Activated naive CD8-positive, alpha-beta T cell treated with anti-CD3 and anti-CD28 coated beads, Interleukin-2, amount 10 ng/mL, durations not matched to agents 7 days and 5 days (primary cell): ENCODE results near the gene STAP1. TPM values are rescaled to one million over a fixed set of nuclear protein-coding genes. Genes with fewer than 3 reads are reported as not detected.
A peak's percentile ranks its signal among the peaks of the same experiment; 100 is the strongest.

Experiments
- ATAC-seq: fragments of 150-1000 bp; cut with Tn5 transposase; one replicate; pipeline ENCODE4 v1.10.0; 2021; ENCODE audit warnings: low read depth, moderate library complexity
- POLR2A ChIA-PET: fragments of 350-600 bp; sonication (Branson Sonifier 250); formaldehyde crosslinking; loops from one replicate; lab custom pipeline; 2021; ENCODE audit warnings: antibody characterized with exemption; lab: Charles Lee
- DNase-seq: peaks from one replicate; pipeline ENCODE4 v3.0.0; 2021
- H3K27ac Mint-ChIP-seq: one replicate; pipeline ENCODE4 v1.8.0; 2022; ENCODE audit warnings: mild to moderate bottlenecking, mixed read lengths
- H3K27me3 Mint-ChIP-seq: one replicate; pipeline ENCODE4 v1.8.0; 2022; ENCODE audit warnings: mild to moderate bottlenecking, moderate library complexity, mixed read lengths
- H3K36me3 Mint-ChIP-seq: one replicate; pipeline ENCODE4 v1.8.0; 2021; ENCODE audit warnings: mild to moderate bottlenecking, mixed read lengths
- H3K4me1 Mint-ChIP-seq: one replicate; pipeline ENCODE4 v1.8.0; 2021; ENCODE audit warnings: mixed read lengths
- H3K4me3 Mint-ChIP-seq: one replicate; pipeline ENCODE4 v1.8.0; 2022; ENCODE audit warnings: mild to moderate bottlenecking, moderate library complexity, mixed read lengths
- H3K9me3 Mint-ChIP-seq: one replicate; pipeline ENCODE4 v1.8.0; 2021; ENCODE audit warnings: mixed read lengths
- total RNA-seq, 2 experiments: library from RNA; stranded (reverse); gene quantifications; one replicate each; pipeline ENCODE4 v1.2.3, GENCODE V29; 2021

Gene STAP1
- total RNA-seq, 2 experiments from 2014 or later, result 27.8 to 28.4 TPM

DNA sequence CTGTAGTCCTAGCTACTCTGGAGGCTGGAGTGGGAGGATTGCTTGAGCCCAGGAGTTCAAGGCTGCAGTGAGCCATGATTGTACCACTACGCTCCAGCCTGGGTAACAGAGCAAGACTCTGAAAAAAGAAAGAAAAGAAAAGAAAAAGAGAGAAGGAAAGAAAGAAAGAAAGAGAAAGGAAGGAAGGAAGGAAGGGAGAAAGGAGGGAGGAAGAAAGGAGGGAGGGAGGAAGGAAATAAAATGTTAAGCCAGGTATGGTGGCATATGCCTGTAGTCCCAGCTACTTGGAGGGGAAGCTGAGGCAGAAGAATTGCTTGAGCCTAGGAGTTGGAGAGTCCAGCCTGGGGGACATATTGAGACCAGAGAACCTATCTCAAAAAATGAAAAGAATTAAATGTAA is 12.0 kb downstream of the STAP1 start:
- Mint-ChIP-seq H3K27me3 (no peaks in the 10 kb centered on the region), H3K27ac (no peak overlapping the region), H3K36me3 (peaks cover 30% of the 10 kb centered on the region), H3K4me1 (peaks cover 32% of the 10 kb centered on the region), H3K4me3 (no peak overlapping the region), H3K9me3 (no peaks in the 10 kb centered on the region)
- DNase-seq (no peak), ATAC-seq (no peak)
- POLR2A ChIA-PET, result no interaction called here

DNA sequence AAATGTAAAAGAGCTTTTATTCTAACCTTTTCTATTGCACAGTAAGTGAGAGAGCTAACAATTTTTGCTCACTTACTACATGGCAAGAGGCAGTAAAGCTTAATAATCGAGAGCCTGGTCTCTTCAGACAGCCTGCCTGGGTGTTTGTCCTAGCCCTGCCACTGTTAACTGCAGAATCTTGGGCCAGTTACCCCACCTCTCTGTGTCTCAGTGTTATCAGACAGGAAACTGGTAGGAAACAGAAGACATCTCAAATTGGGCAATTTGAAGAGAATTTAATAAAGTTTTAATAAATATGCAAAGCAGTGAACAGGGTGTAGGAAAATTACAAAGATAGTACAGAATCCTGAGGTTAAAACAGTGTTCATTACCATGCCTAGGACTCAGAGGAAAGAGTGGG is 13.4 kb downstream of the STAP1 start:
- ATAC-seq (no peak), DNase-seq (no peak)
- peaks cover 31% of the 10 kb centered on the region for H3K36me3 Mint-ChIP-seq
- no peaks in the 10 kb centered on the region for H3K9me3 Mint-ChIP-seq
- no peaks in the 10 kb centered on the region for H3K27me3 Mint-ChIP-seq
- H3K27ac Mint-ChIP-seq, result no peak overlapping the region
- POLR2A ChIA-PET, result no interaction called here
- H3K4me3 Mint-ChIP-seq, result no peak overlapping the region
- H3K4me1 Mint-ChIP-seq, result peaks cover 38% of the 10 kb centered on the region

DNA sequence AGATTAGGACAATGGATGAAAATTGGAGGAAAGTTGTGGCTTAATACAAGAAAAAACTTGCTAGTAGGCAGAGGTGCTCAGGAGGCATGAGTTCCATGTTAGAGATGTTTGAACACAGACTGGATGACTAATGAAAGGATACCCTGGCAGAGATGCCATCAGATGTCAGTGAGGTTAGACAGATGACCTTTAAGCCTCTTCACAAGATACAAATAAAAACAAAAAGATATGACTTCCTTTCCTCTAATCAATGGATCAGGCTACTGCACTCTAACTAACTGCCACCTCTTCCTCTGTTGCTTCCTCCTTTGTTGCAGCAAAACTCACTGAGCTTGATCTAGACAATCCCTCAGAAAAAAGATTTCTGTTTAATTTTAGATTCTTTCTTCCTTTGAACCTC is 14.7 kb downstream of the STAP1 start:
- H3K36me3 Mint-ChIP-seq, result peaks cover 35% of the 10 kb centered on the region
- no peak overlapping the region for H3K27ac Mint-ChIP-seq
- no peak for DNase-seq
- ATAC-seq, result peak; percentile 65
- no peaks in the 10 kb centered on the region for H3K9me3 Mint-ChIP-seq
- H3K4me1 Mint-ChIP-seq, result peaks cover 34% of the 10 kb centered on the region
- POLR2A ChIA-PET, result interaction anchor here (1.6 kb wide), 1 partner anchor 9 kb away, joined by 4 read pairs; no protein-coding TSS in a partner anchor
- no peaks in the 10 kb centered on the region for H3K27me3 Mint-ChIP-seq
- H3K4me3 Mint-ChIP-seq, result peak overlapping the region; percentile 0

DNA sequence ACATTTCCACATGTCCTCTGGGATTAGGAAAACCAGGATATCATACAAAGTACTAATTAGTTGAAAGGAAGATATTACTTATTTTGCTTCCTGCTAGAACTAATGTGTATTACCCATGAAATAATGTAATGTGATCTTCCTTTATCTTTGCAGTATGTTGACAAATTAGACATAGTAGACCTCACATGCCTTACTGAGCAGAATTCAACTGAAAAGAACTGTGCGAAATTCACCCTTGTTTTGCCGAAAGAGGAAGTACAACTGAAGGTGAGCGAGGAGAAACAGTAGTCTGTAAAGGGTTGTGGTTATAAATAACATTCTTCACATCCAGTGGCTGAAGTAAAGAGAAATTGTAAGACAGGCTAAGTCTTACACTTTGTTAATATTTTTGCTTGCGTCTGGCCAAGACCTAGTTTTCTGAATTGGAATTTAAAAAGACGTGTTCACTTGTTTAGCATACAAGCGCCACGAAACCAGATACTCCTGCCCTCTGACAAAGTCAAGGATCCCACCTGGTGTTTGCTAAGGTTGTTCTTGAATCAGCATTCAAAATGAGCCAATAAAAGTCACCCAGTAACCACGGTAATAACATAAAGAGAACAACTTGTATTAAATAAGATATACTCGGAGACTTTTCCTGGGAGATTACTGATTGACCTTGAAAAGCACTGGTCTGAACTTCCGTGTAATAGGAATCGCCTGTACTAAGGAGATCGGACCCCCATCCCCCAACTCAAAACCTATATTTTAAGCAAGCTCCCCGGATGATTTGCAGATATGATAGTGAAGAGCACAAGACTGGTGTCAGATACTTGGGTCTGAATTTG is 16.9 kb downstream of the STAP1 start:
- peak overlapping the region; percentile 73 for H3K27ac Mint-ChIP-seq
- no peaks in the 10 kb centered on the region for H3K27me3 Mint-ChIP-seq
- H3K4me1 Mint-ChIP-seq, result peaks cover 34% of the 10 kb centered on the region
- H3K4me3 Mint-ChIP-seq, result peak overlapping the region; percentile 68
- peak; percentile 76 for ATAC-seq
- POLR2A ChIA-PET, result no interaction called here
- H3K9me3 Mint-ChIP-seq, result peaks cover 4% of the 10 kb centered on the region
- peaks cover 52% of the 10 kb centered on the region for H3K36me3 Mint-ChIP-seq
- DNase-seq, result no peak

DNA sequence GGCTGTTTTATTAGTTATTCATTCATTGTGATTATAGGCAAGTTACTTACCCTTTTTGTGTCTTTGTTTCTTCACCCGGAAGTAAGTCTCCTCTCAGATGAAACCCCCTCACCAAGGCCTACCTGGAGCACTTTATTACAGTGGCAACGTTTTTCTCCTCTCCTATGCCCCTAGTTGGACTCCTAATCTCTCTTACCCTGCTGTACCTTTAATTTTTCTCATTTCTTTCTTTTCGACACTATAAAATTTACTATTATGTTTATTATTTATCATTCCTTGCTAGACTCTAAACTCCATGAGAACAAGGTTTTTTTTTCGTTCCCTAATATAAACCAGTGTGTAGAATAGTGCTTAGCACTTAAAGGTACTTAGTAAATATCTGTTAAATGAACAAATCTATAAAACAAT is 17.5 kb downstream of the STAP1 start:
- Mint-ChIP-seq H3K36me3 (peaks cover 54% of the 10 kb centered on the region), H3K27ac (peak overlapping the region; percentile 73), H3K27me3 (no peaks in the 10 kb centered on the region), H3K4me1 (peaks cover 40% of the 10 kb centered on the region), H3K4me3 (peak overlapping the region; percentile 68), H3K9me3 (peaks cover 5% of the 10 kb centered on the region)
- DNase-seq, result no peak
- POLR2A ChIA-PET, result no interaction called here
- ATAC-seq, result no peak

DNA sequence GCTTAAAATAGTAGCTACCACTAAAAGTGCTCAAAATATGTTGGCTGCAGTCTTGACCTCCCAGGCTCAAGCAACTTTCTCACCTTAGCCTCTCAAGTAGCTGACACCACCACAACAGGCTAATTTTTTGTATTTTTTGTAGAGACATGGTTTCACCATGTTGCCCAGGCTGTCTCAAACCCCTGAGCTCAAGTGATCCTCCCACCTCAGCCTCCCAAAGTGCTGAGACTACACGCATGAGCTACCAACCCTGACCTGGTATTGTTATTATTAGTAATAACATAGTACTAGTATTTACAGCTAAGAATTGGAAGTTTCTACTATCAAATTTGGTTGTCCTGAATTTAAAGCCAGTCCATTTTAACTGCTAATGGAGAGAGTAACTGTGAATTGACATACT is 18.0 kb downstream of the STAP1 start:
- peaks cover 56% of the 10 kb centered on the region for H3K36me3 Mint-ChIP-seq
- DNase-seq, result no peak
- POLR2A ChIA-PET, result no interaction called here
- no peak for ATAC-seq
- peaks cover 43% of the 10 kb centered on the region for H3K4me1 Mint-ChIP-seq
- H3K4me3 Mint-ChIP-seq, result no peak overlapping the region
- peaks cover 5% of the 10 kb centered on the region for H3K9me3 Mint-ChIP-seq
- no peak overlapping the region for H3K27ac Mint-ChIP-seq
- H3K27me3 Mint-ChIP-seq, result no peaks in the 10 kb centered on the region

DNA sequence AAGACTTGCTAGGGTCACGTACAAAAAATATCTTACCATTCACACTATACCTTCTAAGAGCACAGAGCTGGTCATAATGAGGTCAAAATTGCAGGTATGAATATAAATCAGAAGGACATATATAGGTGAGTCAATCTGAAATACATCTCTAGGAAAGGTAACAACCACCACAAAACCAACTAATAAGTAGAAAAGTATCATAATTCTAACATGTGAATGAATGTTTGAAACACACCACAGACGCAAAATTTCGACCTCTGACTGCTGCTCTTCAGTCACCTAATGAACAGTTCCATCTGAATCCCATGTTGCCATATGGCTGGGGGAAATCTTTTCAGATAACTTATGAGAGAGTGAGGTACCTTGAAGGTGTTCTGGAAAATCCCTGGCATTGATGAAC is 22.1 kb downstream of the STAP1 start:
- Mint-ChIP-seq H3K27ac (peak overlapping the region; percentile 46), H3K27me3 (no peaks in the 10 kb centered on the region), H3K4me3 (peak overlapping the region; percentile 1), H3K9me3 (peaks cover 5% of the 10 kb centered on the region), H3K36me3 (peaks cover 59% of the 10 kb centered on the region), H3K4me1 (peaks cover 23% of the 10 kb centered on the region)
- POLR2A ChIA-PET, result interaction anchor here (0.9 to 1.8 kb wide), 3 partner anchors 21 to 120 kb away, joined by 3 to 6 read pairs (median 4); partner anchors contain the start of genes CENPC and UBA6
- ATAC-seq, result no peak
- no peak for DNase-seq

DNA sequence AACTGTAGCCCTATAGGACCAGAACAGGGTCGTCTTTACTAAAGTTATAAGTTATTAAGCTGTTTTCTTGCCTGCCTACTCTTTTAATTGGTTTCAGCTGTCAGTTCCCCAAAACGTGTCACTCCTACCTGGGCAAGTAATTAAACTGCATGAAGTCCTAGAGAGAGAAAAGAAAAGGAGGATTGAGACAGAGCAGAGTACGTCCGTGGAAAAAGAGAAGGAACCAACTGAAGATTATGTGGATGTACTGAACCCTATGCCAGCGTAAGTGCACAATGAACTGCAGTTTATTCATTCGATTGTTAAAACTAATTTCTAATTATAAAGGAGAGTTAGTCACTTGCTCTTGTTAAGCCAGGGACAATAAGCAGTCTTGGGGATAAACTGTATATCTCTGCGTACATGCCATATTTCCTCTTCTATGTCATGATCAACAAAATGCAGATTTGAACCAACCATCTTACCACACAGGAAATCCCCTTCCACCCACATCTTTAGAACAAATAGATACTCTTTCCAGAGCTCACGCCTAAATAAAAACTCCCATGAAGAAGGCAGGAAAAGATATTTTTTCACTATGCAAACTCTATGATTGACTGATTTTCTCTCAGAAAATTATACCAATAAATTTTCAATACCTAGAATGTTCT is 22.8 kb downstream of the STAP1 start:
- peak overlapping the region; percentile 64 for H3K4me3 Mint-ChIP-seq
- H3K9me3 Mint-ChIP-seq, result peaks cover 6% of the 10 kb centered on the region
- H3K4me1 Mint-ChIP-seq, result peaks cover 18% of the 10 kb centered on the region
- H3K27ac Mint-ChIP-seq, result peak overlapping the region; percentile 46
- no peak for DNase-seq
- peak; percentile 81 for ATAC-seq
- POLR2A ChIA-PET, result interaction anchor here (0.9 to 1.9 kb wide), 5 partner anchors 8 to 119 kb away, joined by 3 to 6 read pairs (median 4); partner anchors contain the start of genes CENPC and UBA6
- H3K36me3 Mint-ChIP-seq, result peaks cover 59% of the 10 kb centered on the region
- no peaks in the 10 kb centered on the region for H3K27me3 Mint-ChIP-seq

DNA sequence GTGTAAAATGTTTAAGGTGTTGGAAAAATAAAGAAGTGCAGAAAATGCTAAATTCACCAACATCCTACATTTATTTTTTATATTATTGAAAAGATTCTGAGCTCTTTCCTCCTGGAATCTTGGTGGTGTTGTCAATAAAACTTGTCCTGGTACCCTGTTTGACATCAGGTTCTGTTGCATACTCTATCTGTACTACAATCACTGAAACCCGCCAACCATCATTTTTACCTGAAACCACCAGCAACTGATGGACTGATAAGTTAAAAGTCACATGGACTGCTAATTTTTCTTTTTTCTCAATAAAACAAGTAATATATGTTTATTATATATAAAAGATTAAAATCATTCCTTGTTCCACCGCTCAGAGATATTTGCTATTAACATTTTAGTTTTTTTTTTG is 23.4 kb downstream of the STAP1 start:
- H3K4me1 Mint-ChIP-seq, result peaks cover 19% of the 10 kb centered on the region
- no peak for DNase-seq
- POLR2A ChIA-PET, result interaction anchor here (0.9 to 1.9 kb wide), 4 partner anchors 9 to 119 kb away, joined by 3 to 6 read pairs (median 4); partner anchors contain the start of genes CENPC and UBA6
- no peak overlapping the region for H3K27ac Mint-ChIP-seq
- peaks cover 6% of the 10 kb centered on the region for H3K9me3 Mint-ChIP-seq
- peak overlapping the region; percentile 64 for H3K4me3 Mint-ChIP-seq
- H3K36me3 Mint-ChIP-seq, result peaks cover 62% of the 10 kb centered on the region
- H3K27me3 Mint-ChIP-seq, result no peaks in the 10 kb centered on the region
- peak; percentile 34 for ATAC-seq

DNA sequence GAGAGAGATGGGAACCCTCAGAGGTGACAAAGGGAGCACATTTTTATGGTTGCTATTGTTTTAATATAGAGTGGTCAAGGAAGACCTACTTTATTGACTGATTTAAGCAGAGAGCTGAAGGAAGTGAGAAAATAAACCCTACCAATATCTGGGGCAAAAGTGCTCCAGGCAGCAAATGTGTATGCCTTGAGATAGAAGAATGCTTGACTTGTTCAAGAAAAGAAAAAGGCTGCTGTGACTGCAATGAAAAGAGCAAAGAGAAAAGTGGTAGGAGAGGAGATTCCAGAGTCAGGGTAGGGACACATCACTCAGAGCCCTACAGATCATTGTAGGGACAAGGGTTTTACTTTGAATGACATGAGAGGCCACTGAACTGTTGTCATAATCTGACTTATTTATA is 26.0 kb downstream of the STAP1 start:
- DNase-seq (no peak), ATAC-seq (no peak)
- no peak overlapping the region for H3K4me3 Mint-ChIP-seq
- H3K36me3 Mint-ChIP-seq, result peaks cover 60% of the 10 kb centered on the region
- peaks cover 17% of the 10 kb centered on the region for H3K4me1 Mint-ChIP-seq
- H3K27ac Mint-ChIP-seq, result no peak overlapping the region
- POLR2A ChIA-PET, result no interaction called here
- H3K27me3 Mint-ChIP-seq, result no peaks in the 10 kb centered on the region
- peaks cover 6% of the 10 kb centered on the region for H3K9me3 Mint-ChIP-seq

DNA sequence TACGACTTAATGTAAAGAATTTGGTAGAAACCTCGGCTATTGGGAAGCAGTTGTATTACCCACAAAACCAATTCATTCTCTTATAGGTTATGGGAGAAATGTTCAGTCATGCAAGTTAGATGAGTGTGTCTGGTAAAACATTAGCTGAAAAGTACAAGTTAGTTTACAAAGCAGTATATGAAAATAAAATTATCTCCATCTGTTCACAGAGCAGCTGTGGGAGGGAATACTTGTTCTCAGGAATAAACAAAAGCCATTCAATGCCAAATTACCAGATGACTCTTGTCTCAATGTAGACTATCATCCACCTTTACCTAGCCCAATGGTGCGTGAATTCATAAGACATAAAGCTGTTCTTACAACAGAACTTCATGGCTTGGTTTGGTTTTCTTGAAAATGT is 28.6 kb downstream of the STAP1 start:
- ATAC-seq (no peak), DNase-seq (no peak)
- Mint-ChIP-seq H3K4me3 (no peak overlapping the region), H3K27ac (no peak overlapping the region), H3K36me3 (peaks cover 54% of the 10 kb centered on the region), H3K9me3 (peaks cover 3% of the 10 kb centered on the region), H3K4me1 (peaks cover 1% of the 10 kb centered on the region), H3K27me3 (no peaks in the 10 kb centered on the region)
- POLR2A ChIA-PET, result no interaction called here

DNA sequence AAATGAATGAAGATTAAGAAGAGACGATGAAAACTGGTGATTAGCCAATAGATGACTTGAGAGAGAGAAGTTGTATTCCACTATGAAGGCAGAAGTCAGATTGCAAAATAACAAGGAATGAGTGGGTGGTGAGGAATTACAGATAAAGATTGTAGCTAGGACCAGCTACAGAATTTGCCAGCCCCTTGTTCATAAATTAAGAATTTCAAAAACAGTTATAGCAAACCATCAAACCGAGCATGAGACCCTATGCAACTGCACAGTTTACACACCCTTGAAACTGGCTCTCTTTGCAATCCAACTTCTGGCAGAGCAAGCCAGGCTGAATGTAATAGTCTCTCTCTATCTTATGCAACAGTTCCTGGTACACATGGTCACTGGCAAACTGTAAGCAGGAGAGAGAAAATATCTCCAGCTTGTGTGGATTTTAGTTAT is 35.2 kb downstream of the STAP1 start:
- no peak for DNase-seq
- no peak overlapping the region for H3K27ac Mint-ChIP-seq
- POLR2A ChIA-PET, result no interaction called here
- peaks cover 1% of the 10 kb centered on the region for H3K4me1 Mint-ChIP-seq
- ATAC-seq, result no peak
- H3K36me3 Mint-ChIP-seq, result peaks cover 60% of the 10 kb centered on the region
- H3K4me3 Mint-ChIP-seq, result no peak overlapping the region
- H3K9me3 Mint-ChIP-seq, result peaks cover 14% of the 10 kb centered on the region
- no peaks in the 10 kb centered on the region for H3K27me3 Mint-ChIP-seq

DNA sequence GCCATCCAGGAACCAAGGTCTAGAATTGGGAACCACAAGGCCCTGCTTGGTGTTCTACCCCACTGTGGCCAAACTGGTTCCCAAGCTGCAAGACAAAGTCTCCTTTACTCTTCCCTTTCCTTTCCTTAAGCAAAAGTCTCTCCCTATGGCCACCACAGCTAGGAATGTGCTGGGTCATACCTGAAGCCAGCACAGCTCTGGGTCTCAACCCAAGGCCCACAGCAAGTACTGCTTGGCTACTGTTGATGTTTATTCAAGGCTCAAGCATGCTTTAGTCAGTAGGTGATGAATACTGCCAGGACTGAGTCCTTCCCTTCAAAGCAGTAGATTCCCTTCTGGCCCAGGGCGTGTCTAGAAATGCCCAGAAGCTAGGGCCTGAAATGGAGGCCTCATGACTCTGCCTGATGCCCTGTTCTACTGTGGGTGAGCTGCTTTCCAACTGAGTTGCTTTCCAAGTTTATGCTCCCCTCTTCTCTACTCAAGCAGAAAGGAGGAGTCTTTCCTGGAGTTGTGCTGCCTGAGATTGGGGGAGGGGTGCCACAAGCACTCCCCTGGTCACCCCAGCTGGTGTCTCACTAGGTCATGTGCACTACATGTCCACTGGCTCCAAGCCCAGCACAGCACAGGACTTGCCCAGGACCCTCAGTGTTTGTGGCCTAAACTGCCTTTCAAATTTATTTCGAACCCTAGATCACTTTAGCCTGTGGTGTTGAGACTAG is 44.9 kb downstream of the STAP1 start:
- no peak overlapping the region for H3K4me3 Mint-ChIP-seq
- ATAC-seq (no peak), DNase-seq (no peak)
- H3K27me3 Mint-ChIP-seq, result no peaks in the 10 kb centered on the region
- POLR2A ChIA-PET, result no interaction called here
- H3K36me3 Mint-ChIP-seq, result peaks cover 78% of the 10 kb centered on the region
- peaks cover 2% of the 10 kb centered on the region for H3K4me1 Mint-ChIP-seq
- peaks cover 17% of the 10 kb centered on the region for H3K9me3 Mint-ChIP-seq
- H3K27ac Mint-ChIP-seq, result peak overlapping the region; percentile 38
